ENCODE results near the gene ZNF337. TPM values are rescaled to one million over a fixed set of nuclear protein-coding genes. Genes with fewer than 3 reads are reported as not detected.
A peak's percentile ranks its signal among the peaks of the same experiment; 100 is the strongest.

ZNF337 gene
- total RNA-seq (10 to 100 TPM; 11.0 to 32.6 TPM), polyA plus RNA-seq (1 to 10 TPM; 6.8 to 9.5 TPM)
- long read RNA-seq, donor 1, transcript ZNF337-201 (5 exons, 3,205 nt): major isoform, 6 of 12 reads
- long read RNA-seq, donor 1, transcript ZNF337-202 (4 exons, 3,613 nt): major isoform, 6 of 12 reads
- long read RNA-seq, donor 1, partial matches to known transcripts: 0 of 12 reads
- long read RNA-seq, donor 1, other reads (novel, unspliced or antisense): 0 of 12 reads
- long read RNA-seq, donor 2, partial matches to known transcripts: 0 of 3 reads
- long read RNA-seq, donor 2, other reads (novel, unspliced or antisense): 0 of 3 reads
- long read RNA-seq, donor 3, partial matches to known transcripts: 0 of 5 reads
- long read RNA-seq, donor 3, other reads (novel, unspliced or antisense): 0 of 5 reads
- long read RNA-seq, donor 4, partial matches to known transcripts: 0 of 1 reads
- long read RNA-seq, donor 4, other reads (novel, unspliced or antisense): 0 of 1 reads
- long read RNA-seq, donor 5, partial matches to known transcripts: 0 of 6 reads
- long read RNA-seq, donor 5, other reads (novel, unspliced or antisense): 0 of 6 reads

GRCh38 chr20:25696371-25697131 lies at the start of gene ZNF337:
TSS of gene ZNF337 (minus strand) at chr20:25696853. CDS start at chr20:25686417, 10,436 bp downstream.
- Histone ChIP-seq H3K27ac (ENCODE audit: low read depth in 1 of 2, low read length in 1 of 2) (peak within 1 kb of the TSS; percentile 87 to 88), H3K27me3 (ENCODE audit: control insufficient read depth in 3 of 3, insufficient read depth in 3 of 3, low read length in 2 of 3) (no peaks in the 10 kb centered on the region), H3K4me3 (peak within 1 kb of the TSS; percentile 85), H3K4me1 (ENCODE audit: control insufficient read depth in 5 of 5, insufficient read depth in 5 of 5, low read length in 5 of 5) (peaks cover 0 to 16% (median 5%) of the 10 kb centered on the region in 5 donors), H3K9me3 (ENCODE audit: control insufficient read depth in 4 of 4, insufficient read depth in 3 of 4, low read length in 3 of 4) (no peaks in the 10 kb centered on the region), H3K36me3 (ENCODE audit: control insufficient read depth in 4 of 4, insufficient read depth in 4 of 4, low read length in 4 of 4) (peaks cover 0 to 4% (median 1%) of the 10 kb centered on the region in 4 donors), H3K9ac (ENCODE audit: insufficient read depth in 1 of 2, low read length in 2 of 2) (peak within 1 kb of the TSS; percentile 92 to 94)
- ATAC-seq (ENCODE audit: insufficient read depth, low FRiP score): peak; percentile 100
- WGBS, 2 donors: 0% methylated on average over 66 to 82 of the region's 82 CpGs
- TF ChIP-seq CTCF (IDR thresholded peaks at IDR 0.05; ENCODE audit: control extremely low read depth, extremely low read depth): no peak
- DNase-seq: peak; percentile 96 to 97 (median 96)

- H3K9ac ChIP-seq (ENCODE audit: insufficient read depth in 1 of 2, low read length in 2 of 2): no peak overlapping the region
- H3K4me1 ChIP-seq (ENCODE audit: control insufficient read depth in 5 of 5, insufficient read depth in 5 of 5, low read length in 5 of 5): peaks cover 0 to 6% (median 0%) of the 10 kb centered on the region in 5 donors
- H3K9me3 ChIP-seq (ENCODE audit: control insufficient read depth in 4 of 4, insufficient read depth in 3 of 4, low read length in 3 of 4): peaks cover 0 to 2% (median 0%) of the 10 kb centered on the region in 4 donors
- no peaks in the 10 kb centered on the region for H3K27me3 ChIP-seq (ENCODE audit: control insufficient read depth in 3 of 3, insufficient read depth in 3 of 3, low read length in 2 of 3)
- no peak for TF ChIP-seq CTCF (IDR thresholded peaks at IDR 0.05; ENCODE audit: control extremely low read depth, extremely low read depth)
- WGBS, 2 donors: 100% methylated on average over 1 of the region's 1 CpG
- no peaks in the 10 kb centered on the region for H3K36me3 ChIP-seq (ENCODE audit: control insufficient read depth in 4 of 4, insufficient read depth in 4 of 4, low read length in 4 of 4)
- H3K27ac ChIP-seq (ENCODE audit: low read depth in 1 of 2, low read length in 1 of 2): no peak overlapping the region
- ATAC-seq (ENCODE audit: insufficient read depth, low FRiP score) (no peak), DNase-seq (no peak)
- no peak overlapping the region for H3K4me3 ChIP-seq
Observed at GRCh38 chr20:25745738-25746137, 49.1 kb upstream of the ZNF337 start.

DNA sequence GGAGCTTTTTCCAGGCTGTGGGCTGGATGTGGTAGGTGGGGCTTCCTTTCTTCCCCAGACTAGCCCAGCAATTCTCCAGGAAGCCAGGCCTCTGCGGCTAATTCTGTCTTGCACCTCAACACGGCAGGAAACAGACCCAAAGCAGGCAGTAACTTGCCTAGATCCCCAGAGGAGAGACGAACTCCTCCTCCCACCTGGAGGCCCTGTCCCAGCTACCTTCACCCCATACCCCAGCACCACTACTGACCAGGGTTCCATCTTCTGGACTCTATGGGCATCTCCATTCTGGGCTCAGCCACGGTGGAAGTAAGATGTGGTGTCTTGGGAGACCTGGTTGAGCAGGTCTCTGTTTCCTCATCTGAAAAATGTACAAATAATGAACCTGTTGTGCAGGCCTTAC lies 48.4 kb upstream of the ZNF337 start:
- DNase-seq: no peak
- no peak overlapping the region for H3K27ac ChIP-seq (ENCODE audit: low read depth in 1 of 2, low read length in 1 of 2)
- no peak for ATAC-seq (ENCODE audit: insufficient read depth, low FRiP score)
- WGBS, 2 donors: 85 to 92% methylated on average over 4 of the region's 4 CpGs
- no peak overlapping the region for H3K9ac ChIP-seq (ENCODE audit: insufficient read depth in 1 of 2, low read length in 2 of 2)
- TF ChIP-seq CTCF (IDR thresholded peaks at IDR 0.05; ENCODE audit: control extremely low read depth, extremely low read depth): no peak
- no peaks in the 10 kb centered on the region for H3K4me1 ChIP-seq (ENCODE audit: control insufficient read depth in 5 of 5, insufficient read depth in 5 of 5, low read length in 5 of 5)
- no peak overlapping the region for H3K4me3 ChIP-seq
- H3K27me3 ChIP-seq (ENCODE audit: control insufficient read depth in 3 of 3, insufficient read depth in 3 of 3, low read length in 2 of 3): no peaks in the 10 kb centered on the region
- H3K9me3 ChIP-seq (ENCODE audit: control insufficient read depth in 4 of 4, insufficient read depth in 3 of 4, low read length in 3 of 4): peaks cover 0 to 2% (median 0%) of the 10 kb centered on the region in 4 donors
- no peaks in the 10 kb centered on the region for H3K36me3 ChIP-seq (ENCODE audit: control insufficient read depth in 4 of 4, insufficient read depth in 4 of 4, low read length in 4 of 4)

All from lung (tissue), 16 donors.